Activated CD8-positive, alpha-beta memory T cell treated with anti-CD3 and anti-CD28 coated beads, Interleukin-2, amount 10 ng/mL, durations not matched to agents 7 days and 5 days (primary cell): ENCODE data around the gene CLEC2A. TPM values are rescaled to one million over a fixed set of nuclear protein-coding genes. Genes with fewer than 3 reads are reported as not detected.

Experiments used
- ATAC-seq: fragments of 150-1000 bp; cut with Tn5 transposase; one replicate; pipeline ENCODE4 v1.10.0; 2021; ENCODE audit warnings: moderate library complexity
- CTCF ChIA-PET: fragments of 350-600 bp; sonication (Branson Sonifier 250); formaldehyde crosslinking; loops from one replicate; lab custom pipeline; 2021; ENCODE audit warnings: antibody characterized with exemption; lab: Charles Lee
- DNase-seq: peaks from one replicate; pipeline ENCODE4 v3.0.0-alpha.2; 2020
- H3K27ac Mint-ChIP-seq: one replicate; pipeline ENCODE4 v1.8.0; 2021; ENCODE audit warnings: mild to moderate bottlenecking, mixed read lengths
- H3K27me3 Mint-ChIP-seq: one replicate; pipeline ENCODE4 v1.8.0; 2021; ENCODE audit warnings: mixed read lengths
- H3K36me3 Mint-ChIP-seq: one replicate; pipeline ENCODE4 v1.8.0; 2021; ENCODE audit warnings: mild to moderate bottlenecking, mixed read lengths
- H3K4me1 Mint-ChIP-seq: one replicate; pipeline ENCODE4 v1.8.0; 2021; ENCODE audit warnings: mixed read lengths
- H3K4me3 Mint-ChIP-seq: one replicate; pipeline ENCODE4 v1.8.0; 2021; ENCODE audit warnings: mild to moderate bottlenecking, moderate library complexity, mixed read lengths
- H3K9me3 Mint-ChIP-seq: one replicate; pipeline ENCODE4 v1.8.0; 2022; ENCODE audit warnings: low read depth, mixed read lengths
- total RNA-seq, 2 experiments: library from RNA; stranded (reverse); gene quantifications; one replicate each; pipeline ENCODE4 v1.2.3, GENCODE V29; 2021

The CLEC2A gene
- total RNA-seq, 2 experiments from 2014 or later, result not detected

DNA sequence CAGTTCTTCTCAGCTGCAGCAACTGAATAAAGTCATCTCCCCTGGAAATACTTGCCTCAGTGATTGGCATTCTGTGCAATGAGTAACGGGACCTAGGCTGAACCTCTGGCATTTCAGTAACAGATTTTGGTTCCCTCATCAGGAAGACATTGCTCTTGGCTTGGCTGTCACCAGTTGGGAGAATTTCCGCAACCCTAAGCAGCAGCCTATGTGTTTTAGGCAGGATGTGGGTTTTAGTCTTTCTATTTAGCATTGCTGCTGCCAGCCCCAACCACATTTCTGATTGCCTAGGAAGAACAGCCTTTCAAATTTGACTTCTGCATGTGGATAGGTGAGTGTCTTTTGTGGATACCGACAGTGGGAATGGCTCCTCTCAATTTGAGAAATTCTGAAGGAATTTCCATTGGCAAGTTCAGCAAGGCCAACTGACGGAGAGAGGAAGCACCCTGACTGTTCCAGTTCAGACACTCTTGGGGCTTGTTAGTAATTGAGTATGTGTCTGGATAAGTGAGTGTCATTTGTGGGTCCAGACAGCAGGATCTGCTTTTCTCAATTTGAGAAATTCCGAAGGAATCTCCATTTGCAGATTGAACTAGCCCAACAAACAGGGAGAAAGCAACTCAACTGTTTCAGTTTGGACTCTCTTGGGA, 19.0 kb upstream of the CLEC2A start:
- Mint-ChIP-seq H3K4me1 (peaks cover 52% of the 10 kb centered on the region), H3K27me3 (no peaks in the 10 kb centered on the region), H3K9me3 (no peaks in the 10 kb centered on the region), H3K27ac (peak overlapping the region; percentile 73), H3K4me3 (peak overlapping the region; percentile 48), H3K36me3 (peaks cover 5% of the 10 kb centered on the region)
- ATAC-seq (peak; percentile 77), DNase-seq (peak; percentile 77)
- CTCF ChIA-PET, result no interaction called here

DNA sequence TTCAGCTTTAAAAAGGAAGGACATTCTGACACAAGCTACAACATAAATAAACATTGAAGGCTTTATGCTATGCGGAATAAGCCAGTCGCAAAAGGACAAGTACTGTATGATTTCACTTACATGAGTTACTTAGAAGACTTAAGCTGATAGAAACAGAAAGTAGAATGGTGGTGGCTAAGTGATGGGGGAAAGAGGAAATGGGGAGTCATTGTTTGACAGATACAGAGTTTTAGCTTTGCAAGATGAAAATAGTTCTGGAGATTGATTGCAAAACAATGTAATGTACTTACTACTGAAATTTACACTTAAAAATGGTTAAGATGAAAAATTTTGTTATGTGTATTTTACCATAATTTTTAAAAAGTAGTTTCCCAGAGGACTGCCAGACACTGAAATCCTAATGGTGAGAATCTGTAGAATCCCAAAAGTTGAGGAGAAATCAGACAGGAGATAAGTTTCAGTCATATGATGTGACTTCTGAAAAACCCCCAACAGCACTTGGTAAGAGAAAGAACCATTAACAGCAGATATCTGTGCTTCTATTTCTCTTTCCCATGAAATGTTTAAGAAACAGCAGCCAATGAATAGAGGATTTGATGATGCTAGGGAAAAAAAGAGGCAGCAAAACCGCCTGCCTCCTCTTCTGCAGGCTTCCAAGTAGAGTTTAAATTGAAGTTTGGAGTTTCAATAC, 16.6 kb upstream of the CLEC2A start:
- DNase-seq, result no peak
- Mint-ChIP-seq H3K27me3 (peaks cover 3% of the 10 kb centered on the region), H3K36me3 (peaks cover 5% of the 10 kb centered on the region), H3K9me3 (no peaks in the 10 kb centered on the region), H3K27ac (peak overlapping the region; percentile 79), H3K4me3 (peak overlapping the region; percentile 26), H3K4me1 (peaks cover 50% of the 10 kb centered on the region)
- CTCF ChIA-PET, result interaction anchor here (0.5 to 4.1 kb wide), 6 partner anchors 8 to 199 kb away, joined by 3 to 21 read pairs (median 5); no protein-coding TSS in a partner anchor
- peak; percentile 89 for ATAC-seq

DNA sequence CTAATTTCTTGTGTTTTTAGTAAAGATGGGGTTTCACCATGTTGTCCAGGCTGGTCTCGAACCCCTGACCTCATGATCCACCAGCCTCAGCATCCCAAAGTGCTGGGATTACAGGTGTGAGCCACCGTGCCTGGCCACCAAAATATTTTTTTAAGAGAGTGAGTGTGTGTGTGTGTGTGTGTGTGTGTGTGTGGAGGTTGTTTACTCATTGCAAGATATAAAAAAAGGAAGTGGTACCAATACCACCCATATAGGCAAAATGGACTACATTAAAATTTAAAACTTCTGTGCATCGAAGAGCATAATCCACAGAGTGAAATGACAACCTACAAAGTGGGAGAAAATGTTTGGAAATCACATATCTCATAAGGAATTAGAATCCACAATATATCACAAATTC, 15.5 kb upstream of the CLEC2A start:
- H3K4me3 Mint-ChIP-seq, result no peak overlapping the region
- H3K9me3 Mint-ChIP-seq, result no peaks in the 10 kb centered on the region
- ATAC-seq (no peak), DNase-seq (no peak)
- peaks cover 5% of the 10 kb centered on the region for H3K36me3 Mint-ChIP-seq
- H3K27me3 Mint-ChIP-seq, result peaks cover 8% of the 10 kb centered on the region
- CTCF ChIA-PET, result interaction anchor here (1.5 to 4.1 kb wide), 2 partner anchors 10 to 133 kb away, joined by 3 to 21 read pairs; no protein-coding TSS in a partner anchor
- H3K4me1 Mint-ChIP-seq, result peaks cover 56% of the 10 kb centered on the region
- peak overlapping the region; percentile 25 for H3K27ac Mint-ChIP-seq

DNA sequence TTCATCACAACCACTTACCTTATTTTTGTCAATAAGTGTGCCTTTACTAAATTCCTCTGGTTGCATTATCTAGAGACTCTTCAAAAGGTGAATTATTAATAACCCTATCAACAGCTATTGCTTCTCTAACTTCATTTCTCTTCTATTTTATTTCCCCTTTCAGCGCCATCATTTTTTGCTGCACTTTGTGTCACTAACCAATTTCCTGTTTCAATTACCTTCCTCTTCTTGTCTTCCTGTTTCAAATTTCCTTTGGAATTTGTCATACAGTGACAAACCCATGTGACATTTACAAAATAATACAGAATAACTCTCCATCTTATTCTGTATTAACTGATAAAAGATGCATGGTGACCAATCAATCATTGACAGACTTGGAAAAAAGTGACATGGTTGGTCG, 12.2 kb upstream of the CLEC2A start:
- ATAC-seq, result no peak
- Mint-ChIP-seq H3K9me3 (no peaks in the 10 kb centered on the region), H3K36me3 (peaks cover 4% of the 10 kb centered on the region), H3K4me3 (no peak overlapping the region), H3K27me3 (peaks cover 31% of the 10 kb centered on the region), H3K4me1 (peaks cover 35% of the 10 kb centered on the region), H3K27ac (no peak overlapping the region)
- CTCF ChIA-PET, result interaction anchor here (1.0 to 1.6 kb wide), 2 partner anchors 18 to 130 kb away, joined by 3 to 8 read pairs; no protein-coding TSS in a partner anchor
- DNase-seq, result no peak

DNA sequence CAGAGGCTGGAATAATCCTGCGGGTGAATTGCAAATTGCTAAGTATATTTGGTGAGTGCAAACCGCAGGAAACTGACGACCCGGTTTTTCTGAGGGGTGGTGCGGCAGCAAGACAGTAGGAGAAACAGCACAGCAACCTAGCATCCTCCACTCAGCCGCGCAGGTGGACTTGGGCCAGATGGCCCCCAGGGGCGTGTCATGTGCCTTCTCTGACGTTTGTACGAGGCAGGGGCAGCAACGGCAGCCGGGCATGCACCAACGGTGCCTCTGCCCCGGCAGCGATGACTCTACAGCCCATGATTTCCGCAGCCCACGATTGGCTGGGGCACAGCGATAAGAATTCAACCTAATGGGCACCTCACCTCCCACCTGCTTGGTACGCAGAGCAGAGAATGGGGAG, 11.1 kb upstream of the CLEC2A start:
- H3K27ac Mint-ChIP-seq, result no peak overlapping the region
- H3K9me3 Mint-ChIP-seq, result no peaks in the 10 kb centered on the region
- ATAC-seq, result peak; percentile 55
- peaks cover 34% of the 10 kb centered on the region for H3K27me3 Mint-ChIP-seq
- H3K4me1 Mint-ChIP-seq, result peaks cover 23% of the 10 kb centered on the region
- DNase-seq, result no peak
- peak overlapping the region; percentile 53 for H3K4me3 Mint-ChIP-seq
- CTCF ChIA-PET, result interaction anchor here (0.8 to 4.2 kb wide), 3 partner anchors 17 to 129 kb away, joined by 3 to 26 read pairs (median 3); partner anchors contain the start of gene CLEC12B
- peaks cover 4% of the 10 kb centered on the region for H3K36me3 Mint-ChIP-seq

DNA sequence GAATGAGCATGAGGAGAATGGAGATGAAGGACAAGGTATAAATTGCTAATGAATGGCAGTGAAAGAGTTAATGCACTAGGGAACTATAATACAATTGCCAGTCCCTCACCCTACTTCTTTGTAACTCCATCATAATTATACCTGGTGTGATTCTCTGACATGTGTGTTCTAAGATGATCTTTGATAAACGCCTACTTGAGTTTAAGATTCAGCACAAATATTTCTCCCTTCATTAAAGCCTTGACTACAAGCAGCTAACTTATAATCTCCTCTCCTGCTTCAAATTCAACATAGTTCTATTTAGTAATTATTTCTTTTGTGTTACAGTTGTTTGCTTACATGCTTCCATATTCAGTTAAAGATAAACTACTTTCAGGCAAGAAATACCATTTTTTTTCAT, 9.7 kb upstream of the CLEC2A start:
- H3K36me3 Mint-ChIP-seq, result no peaks in the 10 kb centered on the region
- DNase-seq (no peak), ATAC-seq (no peak)
- no peak overlapping the region for H3K4me3 Mint-ChIP-seq
- peaks cover 34% of the 10 kb centered on the region for H3K27me3 Mint-ChIP-seq
- CTCF ChIA-PET, result interaction anchor here (4.2 kb wide), 1 partner anchor 128 kb away, joined by 26 read pairs; no protein-coding TSS in a partner anchor
- no peaks in the 10 kb centered on the region for H3K9me3 Mint-ChIP-seq
- no peak overlapping the region for H3K27ac Mint-ChIP-seq
- H3K4me1 Mint-ChIP-seq, result peaks cover 15% of the 10 kb centered on the region

DNA sequence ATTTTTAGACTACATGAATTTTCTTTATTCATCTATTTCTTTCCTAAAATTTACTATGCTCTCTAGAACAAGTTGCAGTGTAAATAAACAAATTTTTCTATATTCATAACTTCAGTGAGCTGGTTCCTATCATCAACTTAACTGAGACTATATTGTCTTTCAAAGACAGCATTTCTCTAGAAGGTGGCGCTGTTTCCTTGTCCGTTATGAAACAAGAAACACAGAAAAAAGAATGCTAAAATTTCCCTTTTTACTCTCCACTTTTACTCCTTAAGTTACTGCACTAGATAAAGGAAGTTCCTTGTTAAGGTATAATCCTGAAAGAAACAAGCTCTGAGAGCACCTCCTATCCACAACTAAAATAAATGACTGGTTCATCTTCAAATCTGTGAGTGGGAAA, 8.2 kb upstream of the CLEC2A start:
- no peak overlapping the region for H3K4me3 Mint-ChIP-seq
- no peak for ATAC-seq

DNA sequence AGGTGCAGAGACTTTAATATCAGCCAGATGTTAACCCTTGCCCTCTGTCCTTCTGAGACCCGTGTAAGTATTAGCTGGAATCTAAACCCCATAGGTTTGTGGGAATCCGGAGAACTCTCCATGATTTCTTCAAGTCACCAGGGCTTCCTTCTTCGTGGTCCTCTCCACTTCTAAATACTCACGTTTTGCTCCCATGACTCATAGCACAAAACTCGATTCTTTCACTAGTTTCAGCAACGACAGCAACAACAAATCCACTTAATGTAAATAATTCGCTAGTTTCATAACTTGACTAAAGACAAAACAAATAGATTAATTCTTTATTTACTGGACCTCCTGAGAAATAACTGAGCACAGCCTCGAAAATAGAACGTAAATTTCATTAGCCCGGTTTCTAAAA, 4.4 kb upstream of the CLEC2A start:
- ATAC-seq (no peak), DNase-seq (no peak)
- Mint-ChIP-seq H3K9me3 (no peaks in the 10 kb centered on the region), H3K27ac (no peak overlapping the region), H3K4me3 (no peak overlapping the region), H3K4me1 (peaks cover 7% of the 10 kb centered on the region), H3K36me3 (no peaks in the 10 kb centered on the region), H3K27me3 (peaks cover 24% of the 10 kb centered on the region)
- CTCF ChIA-PET, result no interaction called here

More for the DNA sequence above, 8.2 kb upstream of the CLEC2A start:
- H3K27me3 Mint-ChIP-seq, result peaks cover 34% of the 10 kb centered on the region
- DNase-seq, result no peak
- H3K4me1 Mint-ChIP-seq, result peaks cover 15% of the 10 kb centered on the region
- CTCF ChIA-PET, result interaction anchor here (0.7 to 4.2 kb wide), 20 partner anchors 8 to 809 kb away, joined by 3 to 26 read pairs (median 4); partner anchors contain the start of genes CLEC12B and CLEC2A
- no peak overlapping the region for H3K27ac Mint-ChIP-seq
- no peaks in the 10 kb centered on the region for H3K36me3 Mint-ChIP-seq
- H3K9me3 Mint-ChIP-seq, result no peaks in the 10 kb centered on the region

DNA sequence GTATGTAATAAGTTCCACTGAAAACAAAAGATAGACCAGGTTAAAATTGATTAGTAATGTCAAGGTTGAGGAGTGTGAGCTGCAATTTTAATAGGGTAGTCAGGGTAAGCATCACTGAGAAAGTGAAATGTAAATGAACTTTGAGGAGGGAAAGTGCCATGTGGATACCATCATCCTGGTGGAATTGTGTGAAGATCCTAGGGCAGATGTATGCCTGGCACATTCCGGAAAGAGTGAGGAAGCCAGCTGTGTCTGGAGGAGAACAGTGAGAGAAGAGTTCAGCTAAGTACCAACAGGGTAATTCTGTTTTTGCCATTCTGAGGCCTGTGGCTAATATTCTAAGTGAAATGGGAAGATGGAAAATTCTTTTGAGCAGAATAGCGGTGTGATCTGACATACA, 2.9 kb upstream of the CLEC2A start:
- Mint-ChIP-seq H3K27me3 (peaks cover 11% of the 10 kb centered on the region), H3K4me3 (no peak overlapping the region), H3K27ac (no peak overlapping the region), H3K9me3 (no peaks in the 10 kb centered on the region), H3K4me1 (peaks cover 4% of the 10 kb centered on the region), H3K36me3 (no peaks in the 10 kb centered on the region)
- CTCF ChIA-PET, result interaction anchor here (1.0 to 1.2 kb wide), 2 partner anchors 75 to 121 kb away, joined by 3 to 4 read pairs; no protein-coding TSS in a partner anchor
- no peak for DNase-seq
- ATAC-seq, result no peak

DNA sequence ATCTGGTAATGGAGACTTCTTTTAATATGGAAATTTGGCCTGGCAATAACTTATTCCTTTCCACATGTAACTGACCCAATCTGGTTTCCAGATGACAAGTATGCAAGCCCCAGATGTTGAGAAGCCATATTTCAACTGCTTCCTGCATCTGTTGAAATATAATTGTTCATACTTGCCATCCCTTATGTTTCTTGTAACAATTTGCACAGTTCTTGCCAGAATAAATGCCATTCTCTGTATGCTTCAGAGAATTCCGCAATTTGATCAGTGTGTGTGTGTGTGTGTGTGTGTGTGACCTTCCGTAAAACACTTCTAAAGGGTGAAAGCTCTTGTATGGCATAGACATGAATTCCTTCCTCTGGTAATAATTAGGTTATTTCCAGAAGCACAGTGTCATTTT, 1.8 kb upstream of the CLEC2A start:
- peaks cover 11% of the 10 kb centered on the region for H3K27me3 Mint-ChIP-seq
- ATAC-seq, result no peak
- no peaks in the 10 kb centered on the region for H3K36me3 Mint-ChIP-seq
- H3K9me3 Mint-ChIP-seq, result no peaks in the 10 kb centered on the region
- CTCF ChIA-PET, result interaction anchor here (0.5 to 1.2 kb wide), 3 partner anchors 27 to 191 kb away, joined by 3 read pairs; no protein-coding TSS in a partner anchor
- H3K4me1 Mint-ChIP-seq, result peaks cover 4% of the 10 kb centered on the region
- DNase-seq, result no peak
- no peak overlapping the region for H3K4me3 Mint-ChIP-seq
- no peak overlapping the region for H3K27ac Mint-ChIP-seq

DNA sequence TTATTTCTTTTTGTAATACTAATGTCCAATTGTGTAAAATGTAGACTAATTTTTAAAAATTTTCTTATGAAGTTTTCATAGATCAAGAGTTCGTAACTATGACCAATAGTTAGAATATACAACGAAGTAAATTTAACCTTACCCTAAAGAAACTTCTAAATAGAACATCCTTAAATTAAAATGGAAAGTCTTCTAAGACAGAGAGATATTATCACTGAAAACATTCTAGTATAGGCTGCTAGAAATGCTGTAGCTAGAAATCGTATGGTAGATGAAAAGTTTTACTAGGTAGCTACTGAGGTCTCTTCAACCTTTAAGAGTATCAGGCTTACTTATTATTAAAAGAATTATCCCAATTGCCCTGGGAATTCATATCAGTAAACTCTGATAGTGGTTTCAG, 925 bp downstream of the CLEC2A start:
- no peak overlapping the region for H3K4me3 Mint-ChIP-seq
- H3K27ac Mint-ChIP-seq, result no peak overlapping the region
- CTCF ChIA-PET, result interaction anchor here (1.9 kb wide), 1 partner anchor 118 kb away, joined by 8 read pairs; no protein-coding TSS in a partner anchor
- no peaks in the 10 kb centered on the region for H3K9me3 Mint-ChIP-seq
- peaks cover 16% of the 10 kb centered on the region for H3K27me3 Mint-ChIP-seq
- H3K36me3 Mint-ChIP-seq, result no peaks in the 10 kb centered on the region
- H3K4me1 Mint-ChIP-seq, result peaks cover 9% of the 10 kb centered on the region
- no peak for ATAC-seq
- DNase-seq, result no peak

DNA sequence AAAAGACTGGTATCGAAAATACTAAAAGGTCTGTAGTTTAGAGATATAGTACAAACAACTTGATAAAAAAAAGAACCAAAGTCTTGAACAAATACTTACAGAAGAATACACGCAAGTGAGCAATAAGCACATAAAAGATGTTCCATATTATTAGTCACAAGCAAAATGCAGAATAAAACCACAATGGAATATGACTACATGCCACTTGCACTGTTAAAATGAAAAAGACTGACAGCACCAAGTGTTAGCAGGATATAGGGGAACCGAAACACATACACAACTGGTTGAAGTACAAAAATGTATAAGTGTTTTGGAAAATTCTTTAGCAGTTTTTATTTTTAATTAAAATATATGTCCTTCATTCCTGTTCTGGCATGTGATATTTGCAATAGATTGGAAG, 3.6 kb downstream of the CLEC2A start:
- Mint-ChIP-seq H3K27ac (no peak overlapping the region), H3K27me3 (peaks cover 16% of the 10 kb centered on the region), H3K36me3 (no peaks in the 10 kb centered on the region), H3K9me3 (no peaks in the 10 kb centered on the region), H3K4me3 (no peak overlapping the region), H3K4me1 (peaks cover 11% of the 10 kb centered on the region)
- DNase-seq (no peak), ATAC-seq (no peak)
- CTCF ChIA-PET, result no interaction called here

DNA sequence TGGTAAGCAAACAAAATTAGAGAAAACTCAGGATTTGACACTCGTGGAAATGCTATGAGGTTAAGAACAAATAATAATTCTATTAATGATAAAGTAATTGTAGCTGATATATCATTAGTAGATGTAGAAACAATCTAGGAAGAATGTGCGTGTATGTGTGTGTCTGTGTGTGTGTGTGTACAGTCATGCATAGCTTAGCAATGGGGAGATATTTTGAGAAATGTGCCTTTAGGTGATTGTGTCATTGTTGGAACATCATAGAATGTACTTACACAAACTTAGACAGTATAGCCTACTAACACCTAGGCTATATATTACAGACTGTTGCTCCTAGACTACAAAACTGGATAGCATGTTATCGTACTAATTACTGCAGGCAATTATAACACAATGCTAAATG, 5.3 kb downstream of the CLEC2A start:
- no peak overlapping the region for H3K4me3 Mint-ChIP-seq
- DNase-seq, result no peak
- peaks cover 9% of the 10 kb centered on the region for H3K27me3 Mint-ChIP-seq
- H3K27ac Mint-ChIP-seq, result no peak overlapping the region
- peaks cover 22% of the 10 kb centered on the region for H3K4me1 Mint-ChIP-seq
- CTCF ChIA-PET, result interaction anchor here (0.8 to 5.3 kb wide), 7 partner anchors 9 to 184 kb away, joined by 3 to 44 read pairs (median 3); no protein-coding TSS in a partner anchor
- H3K36me3 Mint-ChIP-seq, result peaks cover 8% of the 10 kb centered on the region
- no peak for ATAC-seq
- H3K9me3 Mint-ChIP-seq, result peaks cover 2% of the 10 kb centered on the region
